ENCODE data around the gene NRL. TPM values are rescaled to one million over a fixed set of nuclear protein-coding genes. Genes with fewer than 3 reads are reported as not detected.
"Not testable (repeated sequence)": the region's sequence is repeated elsewhere in the genome, so short reads cannot be mapped to it uniquely, and the experiment has no call there.

Gene NRL
- total RNA-seq, 4 donors from 2014 or later: 2.1 to 11.7 (median 8.4) TPM

DNA sequence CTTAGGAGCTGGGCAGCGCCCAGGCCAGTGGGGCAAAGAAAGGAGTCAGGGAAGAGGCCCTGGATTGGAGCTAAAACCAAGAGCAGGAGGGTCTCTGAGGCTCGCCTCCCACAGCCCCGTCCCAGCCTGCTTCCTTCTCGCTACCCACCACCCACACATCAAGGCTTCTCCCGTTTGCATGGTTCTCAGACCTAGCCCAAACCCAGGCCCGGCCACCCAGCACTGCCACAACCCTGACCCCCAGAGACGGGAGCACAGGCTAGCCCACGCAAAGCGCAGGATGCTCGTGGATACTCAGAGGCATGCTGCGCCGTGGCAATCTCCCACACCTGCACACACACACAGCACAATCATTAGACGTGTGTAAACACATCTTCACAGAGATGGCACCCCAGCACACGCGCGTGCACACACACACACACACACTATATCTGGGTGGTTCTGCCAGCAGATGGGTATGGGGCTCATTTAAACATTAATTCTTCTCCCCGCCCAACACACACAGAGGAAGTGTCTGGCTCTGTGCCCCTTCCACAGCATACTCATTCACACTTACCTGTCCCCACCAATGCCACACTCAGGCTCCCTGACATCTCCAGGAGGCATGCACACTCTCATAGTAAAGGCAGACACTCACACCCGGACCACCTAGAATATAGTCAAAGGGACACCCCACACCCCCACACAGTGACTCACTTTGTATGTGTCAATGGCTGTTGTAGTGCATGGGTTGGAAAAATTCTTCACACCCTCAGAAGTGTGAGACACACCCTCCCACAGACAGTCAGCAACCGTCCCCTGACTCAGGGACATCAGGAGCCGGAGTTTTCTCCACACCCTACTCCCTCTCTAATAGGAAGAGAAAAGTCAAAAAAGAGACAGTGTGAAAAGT, 61.8 kb downstream of the NRL start:
- no peaks in the 10 kb centered on the region for H3K36me3 ChIP-seq
- DNase-seq: no peak
- peaks cover 8 to 14% of the 10 kb centered on the region in 2 donors for H3K4me1 ChIP-seq
- no peaks in the 10 kb centered on the region for H3K9me3 ChIP-seq
- peak overlapping the region in 1 of 3 donors; percentile 63 for H3K4me3 ChIP-seq (replicated peaks in 1 of 3)
- H3K27me3 ChIP-seq: no peaks in the 10 kb centered on the region
- WGBS, 2 donors: 54 to 63% methylated on average over 17 to 19 of the region's 20 CpGs
- TF ChIP-seq POLR2A (IDR thresholded peaks at IDR 0.05) (no peak), CTCF (IDR thresholded peaks at IDR 0.05) (no peak)
- H3K27ac ChIP-seq: no peak overlapping the region
- intact Hi-C loops (cut with DNase I): no loop called here

DNA sequence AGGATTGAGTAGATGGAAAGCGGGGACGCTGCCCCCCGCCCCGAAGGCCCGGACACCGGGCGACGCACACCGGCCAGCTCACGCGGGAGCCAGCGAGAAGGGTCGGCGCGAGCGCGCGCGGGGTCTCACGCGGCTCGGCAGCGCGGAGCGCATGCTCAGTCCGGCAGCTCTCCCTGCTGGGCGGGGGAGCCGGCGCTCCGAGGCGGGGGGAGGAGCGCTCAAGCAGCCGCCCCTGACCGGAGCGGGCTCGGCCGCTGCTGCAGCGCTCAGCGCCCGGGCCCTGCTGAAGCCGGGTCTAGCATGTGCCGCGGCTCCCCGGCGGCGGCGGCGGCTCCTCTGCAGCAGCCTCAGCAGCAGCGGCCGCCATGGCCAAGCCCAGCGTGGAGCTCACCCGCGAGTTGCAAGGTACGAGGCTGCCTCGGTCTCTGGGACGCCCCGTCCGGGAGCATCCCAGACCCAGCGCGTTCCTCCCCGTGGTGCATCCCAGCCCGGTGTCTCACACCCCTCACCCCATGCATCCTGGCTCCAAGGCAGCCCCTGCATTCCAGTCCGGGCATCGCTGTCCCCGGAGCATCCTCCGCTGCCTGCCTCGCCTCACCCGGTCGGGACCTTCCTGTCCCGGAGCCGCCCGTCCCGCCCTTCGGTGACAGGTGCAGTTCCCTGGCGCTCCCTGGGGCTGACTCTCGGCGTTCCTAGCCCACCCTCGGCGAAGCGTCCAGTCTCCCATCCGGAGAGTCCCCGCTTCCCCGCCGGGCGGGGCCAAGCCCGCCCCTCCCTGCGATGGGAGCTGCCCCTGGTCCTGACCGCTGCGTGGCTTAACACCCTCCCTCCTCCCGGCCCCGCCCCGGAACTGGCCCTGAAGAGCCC, 62.7 kb downstream of the NRL start, which contains the start of gene CARMIL3:
Gene CARMIL3 (plus strand): TSS at position 221 of the 867 bp plus-strand sequence. CDS start 145 bp downstream, at position 366.
- H3K36me3 ChIP-seq: no peaks in the 10 kb centered on the region

DNA sequence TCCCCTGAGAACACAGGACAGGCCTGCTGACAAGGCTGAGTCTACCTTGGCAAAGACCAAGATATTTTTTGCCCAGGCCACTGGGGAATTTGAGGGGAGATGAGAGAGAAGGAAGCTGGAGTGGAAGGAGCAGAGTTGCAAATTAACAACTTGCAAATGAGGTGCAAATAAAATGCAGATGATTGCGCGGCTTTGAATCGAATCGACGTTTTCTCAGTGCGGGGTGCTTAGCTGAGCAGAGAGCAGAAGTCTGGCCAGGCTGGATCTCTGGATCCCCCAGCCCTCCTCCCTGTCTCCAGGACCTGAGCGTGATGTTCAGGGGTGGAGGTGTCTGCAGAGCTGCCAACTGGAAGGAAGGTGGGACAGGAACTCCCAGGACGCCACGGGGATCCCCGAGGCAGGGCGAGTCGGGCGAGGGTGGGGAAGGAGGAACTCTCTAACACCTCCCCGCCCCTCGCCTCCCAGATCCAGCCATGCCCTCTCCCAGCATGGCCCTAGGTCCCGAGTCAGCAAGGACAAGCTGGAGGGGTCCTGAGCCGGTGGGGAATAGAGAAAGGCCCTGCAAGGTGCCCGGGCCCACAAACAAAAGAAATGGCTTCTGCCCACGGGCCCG, 63.5 kb downstream of the NRL start:
- H3K9me3 ChIP-seq: no peaks in the 10 kb centered on the region
- peak; percentile 23 to 27 for DNase-seq
- peak overlapping the region; percentile 47 to 64 (median 64) for H3K27ac ChIP-seq
- no peaks in the 10 kb centered on the region for H3K27me3 ChIP-seq
- TF ChIP-seq POLR2A (IDR thresholded peaks at IDR 0.05) (no peak), CTCF (IDR thresholded peaks at IDR 0.05) (peak in 1 of 6 experiments; percentile 4)
- intact Hi-C loops (cut with DNase I): no loop called here
- H3K36me3 ChIP-seq: no peaks in the 10 kb centered on the region
- peak overlapping the region; percentile 63 to 76 (median 72) for H3K4me3 ChIP-seq (replicated peaks in 1 of 3)
- WGBS, 2 donors: 22 to 30% methylated on average over 16 to 19 of the region's 20 CpGs
- H3K4me1 ChIP-seq: peaks cover 8 to 14% of the 10 kb centered on the region in 2 donors

More for the DNA sequence above, 62.7 kb downstream of the NRL start, which contains the start of gene CARMIL3:
- Histone ChIP-seq H3K27ac (peak within 1 kb of the TSS; percentile 47 to 64 (median 64)), H3K9me3 (no peaks in the 10 kb centered on the region), H3K4me1 (peaks cover 8 to 14% of the 10 kb centered on the region in 2 donors), H3K27me3 (no peaks in the 10 kb centered on the region), H3K4me3 (replicated peaks in 1 of 3) (peak within 1 kb of the TSS; percentile 63 to 76 (median 72))
- intact Hi-C loops (cut with DNase I): no loop called here
- DNase-seq: peak; percentile 75 to 77
- TF ChIP-seq CTCF (IDR thresholded peaks at IDR 0.05): no peak
- TF ChIP-seq POLR2A (IDR thresholded peaks at IDR 0.05): peak in 1 of 2 donors; percentile 39
- 0 to 1% methylated on average over 2 to 27 of the region's 92 CpGs for WGBS, 2 donors

GRCh38 chr14:24050753-24051152, 64.0 kb downstream of the NRL start:
- not testable (repeated sequence) for H3K4me3 ChIP-seq (replicated peaks in 1 of 3)

DNA sequence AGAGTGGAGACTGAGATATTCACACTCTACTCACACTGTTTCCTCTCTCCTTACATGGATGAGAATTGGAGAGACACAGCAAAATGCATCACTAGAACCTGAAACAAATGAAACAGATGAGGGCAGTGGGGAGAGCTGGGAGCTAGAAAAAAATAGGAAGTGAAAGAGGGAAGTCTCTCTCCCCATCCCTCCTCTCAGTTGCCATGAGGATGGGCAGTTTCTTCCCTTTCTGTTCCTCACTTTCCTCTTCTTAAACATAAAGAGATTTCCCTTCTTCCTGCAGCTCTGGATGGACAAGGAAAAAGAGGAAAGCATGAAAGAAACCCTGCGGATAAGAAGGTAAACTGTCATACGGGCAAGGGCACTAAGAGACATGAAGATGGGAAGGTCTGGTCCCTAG, 65.7 kb downstream of the NRL start:
- H3K9me3 ChIP-seq; H3K36me3 ChIP-seq; intact Hi-C loops (cut with DNase I); H3K27me3 ChIP-seq; H3K4me3 ChIP-seq (replicated peaks in 1 of 3); DNase-seq; H3K27ac ChIP-seq: not testable (repeated sequence)
- WGBS, 2 donors: 71 to 78% methylated on average over 2 of the region's 2 CpGs
- H3K4me1 ChIP-seq: peaks cover 8 to 14% of the 10 kb centered on the region in 2 donors

More at GRCh38 chr14:24050753-24051152, 64.0 kb downstream of the NRL start:
- H3K27me3 ChIP-seq; H3K27ac ChIP-seq; H3K9me3 ChIP-seq; H3K36me3 ChIP-seq; DNase-seq; intact Hi-C loops (cut with DNase I): not testable (repeated sequence)
- peaks cover 8 to 14% of the 10 kb centered on the region in 2 donors for H3K4me1 ChIP-seq
- 74 to 81% methylated on average over 8 of the region's 8 CpGs for WGBS, 2 donors
